ENCODE data around the gene JARID2. TPM values are rescaled to one million over a fixed set of nuclear protein-coding genes. Genes with fewer than 3 reads are reported as not detected.
A peak's percentile ranks its signal among the peaks of the same experiment; 100 is the strongest.

Gene JARID2
- total RNA-seq, 8 experiments from 2014 or later: 11.8 to 39.9 (median 30.7) TPM

- Histone ChIP-seq H3K27ac (peak overlapping the region in 1 of 2 donors; percentile 76), H3K4me3 (no peak overlapping the region), H3K4me1 (replicated peaks in 1 of 2) (peaks cover 78 to 85% of the 10 kb centered on the region in 2 donors)
- in situ Hi-C loops (cut with MboI; ENCODE audit: low pct_unique_long_range_greater_than_20kb in 2 of 9, low sequenced_read_pairs in 9 of 9, unreplicated experiment in 9 of 9): loop anchor here in 2 of 9 experiments (25.0 kb wide), 2 partner anchors 198 to 223 kb away; no protein-coding TSS in a partner anchor
- no peak for ATAC-seq (replicated peaks in 6 of 8)
- WGBS, 10 experiments: 81 to 100% (median 88%) methylated on average over 1 to 9 of the region's 13 CpGs; no CpG with 5 or more reads in 2 of the 10 experiments
Observed at GRCh38 chr6:15263780-15264374, 18.0 kb downstream of the JARID2 start.

GRCh38 chr6:15264412-15264811, 18.5 kb downstream of the JARID2 start:
- peak overlapping the region; percentile 24 to 76 for H3K27ac ChIP-seq
- WGBS, 10 experiments: 0 to 100% (median 27%) methylated on average over 1 to 2 of the region's 3 CpGs; no CpG with 5 or more reads in 2 of the 10 experiments
- in situ Hi-C loops (cut with MboI; ENCODE audit: low pct_unique_long_range_greater_than_20kb in 2 of 9, low sequenced_read_pairs in 9 of 9, unreplicated experiment in 9 of 9): loop anchor here in 2 of 9 experiments (25.0 kb wide), 2 partner anchors 198 to 223 kb away; no protein-coding TSS in a partner anchor
- ATAC-seq (replicated peaks in 6 of 8): no peak
- peak overlapping the region in 1 of 5 donors; percentile 1 for H3K4me3 ChIP-seq
- peaks cover 81 to 85% of the 10 kb centered on the region in 2 donors for H3K4me1 ChIP-seq (replicated peaks in 1 of 2)

GRCh38 chr6:15264902-15265761, 19.3 kb downstream of the JARID2 start:
- ATAC-seq (replicated peaks in 6 of 8): peak; percentile 39 to 93 (median 90)
- peak overlapping the region; percentile 46 to 66 for H3K27ac ChIP-seq
- peaks cover 79 to 80% of the 10 kb centered on the region in 2 donors for H3K4me1 ChIP-seq (replicated peaks in 1 of 2)
- in situ Hi-C loops (cut with MboI; ENCODE audit: low pct_unique_long_range_greater_than_20kb in 2 of 9, low sequenced_read_pairs in 9 of 9, unreplicated experiment in 9 of 9): loop anchor here in 2 of 9 experiments (25.0 kb wide), 2 partner anchors 197 to 222 kb away; no protein-coding TSS in a partner anchor
- 0 to 35% (median 5%) methylated on average over 1 to 5 of the region's 7 CpGs for WGBS, 10 experiments
- no peak overlapping the region for H3K4me3 ChIP-seq

GRCh38 chr6:15265787-15266186, 19.9 kb downstream of the JARID2 start:
- ATAC-seq (replicated peaks in 6 of 8): no peak
- 0 to 100% (median 22%) methylated on average over 1 to 5 of the region's 5 CpGs; no CpG with 5 or more reads in 2 of the 10 experiments for WGBS, 10 experiments
- Histone ChIP-seq H3K4me1 (replicated peaks in 1 of 2) (peaks cover 72 to 74% of the 10 kb centered on the region in 2 donors), H3K27ac (peak overlapping the region; percentile 46 to 66), H3K4me3 (no peak overlapping the region)
- in situ Hi-C loops (cut with MboI; ENCODE audit: low pct_unique_long_range_greater_than_20kb in 2 of 9, low sequenced_read_pairs in 9 of 9, unreplicated experiment in 9 of 9): loop anchor here in 2 of 9 experiments (25.0 kb wide), 2 partner anchors 197 to 222 kb away; no protein-coding TSS in a partner anchor

GRCh38 chr6:15266423-15266996, 20.6 kb downstream of the JARID2 start:
- peak overlapping the region in 1 of 2 donors; percentile 66 for H3K27ac ChIP-seq
- no peak overlapping the region for H3K4me3 ChIP-seq
- in situ Hi-C loops (cut with MboI; ENCODE audit: low pct_unique_long_range_greater_than_20kb in 2 of 9, low sequenced_read_pairs in 9 of 9, unreplicated experiment in 9 of 9): loop anchor here in 2 of 9 experiments (25.0 kb wide), 2 partner anchors 196 to 221 kb away; no protein-coding TSS in a partner anchor
- ATAC-seq (replicated peaks in 6 of 8): no peak
- WGBS, 10 experiments: 9 to 97% (median 72%) methylated on average over 1 to 11 of the region's 11 CpGs
- H3K4me1 ChIP-seq (replicated peaks in 1 of 2): peaks cover 65 to 67% of the 10 kb centered on the region in 2 donors

GRCh38 chr6:15267221-15267620, 21.4 kb downstream of the JARID2 start:
- in situ Hi-C loops (cut with MboI; ENCODE audit: low pct_unique_long_range_greater_than_20kb in 2 of 9, low sequenced_read_pairs in 9 of 9, unreplicated experiment in 9 of 9): loop anchor here in 2 of 9 experiments (25.0 kb wide), 2 partner anchors 195 to 220 kb away; no protein-coding TSS in a partner anchor
- ATAC-seq (replicated peaks in 6 of 8): no peak
- 67 to 100% (median 100%) methylated on average over 1 to 2 of the region's 2 CpGs; no CpG with 5 or more reads in 4 of the 10 experiments for WGBS, 10 experiments
- no peak overlapping the region for H3K4me3 ChIP-seq
- H3K4me1 ChIP-seq (replicated peaks in 1 of 2): peaks cover 65 to 67% of the 10 kb centered on the region in 2 donors
- no peak overlapping the region for H3K27ac ChIP-seq

- H3K4me3 ChIP-seq: no peak overlapping the region
- peak overlapping the region in 1 of 2 donors; percentile 39 for H3K27ac ChIP-seq
- 14 to 78% (median 38%) methylated on average over 2 to 8 of the region's 10 CpGs for WGBS, 10 experiments
- no peak for ATAC-seq (replicated peaks in 6 of 8)
- peaks cover 60 to 62% of the 10 kb centered on the region in 2 donors for H3K4me1 ChIP-seq (replicated peaks in 1 of 2)
- in situ Hi-C loops (cut with MboI; ENCODE audit: low pct_unique_long_range_greater_than_20kb in 2 of 9, low sequenced_read_pairs in 9 of 9, unreplicated experiment in 9 of 9): loop anchor here in 2 of 9 experiments (25.0 kb wide), 2 partner anchors 194 to 219 kb away; no protein-coding TSS in a partner anchor
Observed at GRCh38 chr6:15268137-15268908, 22.5 kb downstream of the JARID2 start.

GRCh38 chr6:15269011-15269410, 23.1 kb downstream of the JARID2 start:
- no peak for ATAC-seq (replicated peaks in 6 of 8)
- H3K4me3 ChIP-seq: no peak overlapping the region
- peaks cover 54 to 58% of the 10 kb centered on the region in 2 donors for H3K4me1 ChIP-seq (replicated peaks in 1 of 2)
- 44 to 90% (median 78%) methylated on average over 2 to 3 of the region's 4 CpGs; no CpG with 5 or more reads in 1 of the 10 experiments for whole genome bisulfite sequencing, 10 experiments
- in situ Hi-C loops (cut with MboI; ENCODE audit: low pct_unique_long_range_greater_than_20kb in 2 of 9, low sequenced_read_pairs in 9 of 9, unreplicated experiment in 9 of 9): loop anchor here in 2 of 9 experiments (25.0 kb wide), 2 partner anchors 193 to 218 kb away; no protein-coding TSS in a partner anchor
- H3K27ac ChIP-seq: peak overlapping the region in 1 of 2 donors; percentile 39

GRCh38 chr6:15269619-15270018, 23.8 kb downstream of the JARID2 start:
- Histone ChIP-seq H3K27ac (no peak overlapping the region), H3K4me1 (replicated peaks in 1 of 2) (peaks cover 48 to 52% of the 10 kb centered on the region in 2 donors), H3K4me3 (no peak overlapping the region)
- ATAC-seq (replicated peaks in 6 of 8): no peak
- WGBS, 10 experiments: 86 to 100% (median 100%) methylated on average over 1 of the region's 1 CpG
- in situ Hi-C loops (cut with MboI; ENCODE audit: low pct_unique_long_range_greater_than_20kb in 2 of 9, low sequenced_read_pairs in 9 of 9, unreplicated experiment in 9 of 9): loop anchor here in 2 of 9 experiments (25.0 kb wide), 2 partner anchors 193 to 218 kb away; no protein-coding TSS in a partner anchor

- Histone ChIP-seq H3K4me1 (replicated peaks in 1 of 2) (peaks cover 42 to 49% of the 10 kb centered on the region in 2 donors), H3K27ac (no peak overlapping the region), H3K4me3 (no peak overlapping the region)
- in situ Hi-C loops (cut with MboI; ENCODE audit: low pct_unique_long_range_greater_than_20kb in 2 of 9, low sequenced_read_pairs in 9 of 9, unreplicated experiment in 9 of 9): loop anchor here in 2 of 9 experiments (25.0 kb wide), 2 partner anchors 192 to 217 kb away; no protein-coding TSS in a partner anchor
- ATAC-seq (replicated peaks in 6 of 8): no peak
- 86 to 100% (median 100%) methylated on average over 1 to 2 of the region's 2 CpGs; no CpG with 5 or more reads in 3 of the 10 experiments for WGBS, 10 experiments
Observed at GRCh38 chr6:15270402-15270801, 24.5 kb downstream of the JARID2 start.

GRCh38 chr6:15272562-15272961, 26.7 kb downstream of the JARID2 start:
- no peak overlapping the region for H3K4me3 ChIP-seq
- no peak for ATAC-seq (replicated peaks in 6 of 8)
- H3K27ac ChIP-seq: no peak overlapping the region
- in situ Hi-C loops (cut with MboI; ENCODE audit: low pct_unique_long_range_greater_than_20kb in 2 of 9, low sequenced_read_pairs in 9 of 9, unreplicated experiment in 9 of 9): loop anchor here in 2 of 9 experiments (25.0 kb wide), 2 partner anchors 190 to 215 kb away; no protein-coding TSS in a partner anchor
- WGBS, 10 experiments: 86 to 100% (median 100%) methylated on average over 1 of the region's 1 CpG; no CpG with 5 or more reads in 3 of the 10 experiments
- H3K4me1 ChIP-seq (replicated peaks in 1 of 2): peaks cover 30 to 41% of the 10 kb centered on the region in 2 donors
